COLO668 (cell line): ENCODE results near the gene ARID1B.

ENCODE experiments used
- DNase-seq: peaks from one replicate; lab custom pipeline; 2025; ENCODE audit not compliant: unreplicated experiment; lab: John Stamatoyannopoulos, UW

Gene ARID1B

DNA sequence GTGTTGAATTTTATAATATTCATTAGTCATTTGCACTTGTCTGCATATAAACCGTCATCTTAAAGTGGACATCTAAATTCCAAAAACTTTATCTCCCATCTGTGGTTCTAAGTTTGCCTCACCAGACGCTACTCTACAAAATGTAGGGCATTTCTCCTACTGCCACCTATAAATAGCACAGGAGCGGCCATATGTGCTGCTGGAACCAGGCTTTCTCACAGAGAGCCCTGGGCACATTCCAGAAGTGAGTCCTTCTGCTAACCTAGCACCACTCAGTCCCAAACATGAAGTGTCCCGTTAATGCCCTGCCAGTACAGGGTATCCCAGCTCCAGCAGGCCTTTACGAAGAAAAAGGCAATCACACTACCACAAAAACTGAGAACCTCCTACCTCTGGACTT, 392.5 kb downstream of the ARID1B start:
- DNase-seq, result no peak

DNA sequence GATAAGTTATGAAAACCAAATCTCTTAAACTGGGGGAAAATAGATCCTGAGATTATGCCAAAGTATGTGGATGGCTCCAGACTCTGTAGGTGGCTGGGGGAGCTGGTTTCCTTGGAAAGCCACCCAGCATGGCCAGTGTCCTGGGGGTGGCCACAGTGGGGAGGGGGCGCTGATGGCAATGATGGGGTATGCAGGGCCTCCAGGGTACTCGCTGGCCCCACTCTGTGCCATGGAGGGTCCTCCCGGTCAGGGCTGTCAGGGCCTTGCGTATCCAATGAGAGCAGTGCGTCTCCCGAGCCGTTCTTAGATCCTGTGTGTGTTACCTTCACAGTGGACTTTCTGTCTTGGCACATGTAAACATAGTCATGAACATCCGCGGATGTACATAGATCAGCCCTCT, 393.4 kb downstream of the ARID1B start:
- no peak for DNase-seq

DNA sequence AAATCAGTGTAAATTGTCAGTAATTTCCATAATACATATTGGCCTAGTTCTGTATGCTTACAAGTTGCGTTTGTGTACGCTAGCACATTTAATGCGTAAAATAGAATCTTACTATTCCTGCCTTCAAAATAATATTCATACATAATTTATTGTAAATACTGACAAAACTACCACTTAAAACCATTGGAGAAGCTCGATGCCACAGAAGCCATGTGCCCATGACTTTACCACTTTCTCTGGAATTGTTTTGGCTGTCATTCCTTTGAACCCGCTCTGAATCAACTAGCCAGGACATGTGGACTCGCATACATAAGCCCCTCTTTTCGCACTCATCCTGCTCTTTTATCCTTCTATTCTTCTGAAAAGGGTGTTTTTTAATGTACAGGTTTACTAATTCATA, 394.6 kb downstream of the ARID1B start:
- DNase-seq, result no peak

DNA sequence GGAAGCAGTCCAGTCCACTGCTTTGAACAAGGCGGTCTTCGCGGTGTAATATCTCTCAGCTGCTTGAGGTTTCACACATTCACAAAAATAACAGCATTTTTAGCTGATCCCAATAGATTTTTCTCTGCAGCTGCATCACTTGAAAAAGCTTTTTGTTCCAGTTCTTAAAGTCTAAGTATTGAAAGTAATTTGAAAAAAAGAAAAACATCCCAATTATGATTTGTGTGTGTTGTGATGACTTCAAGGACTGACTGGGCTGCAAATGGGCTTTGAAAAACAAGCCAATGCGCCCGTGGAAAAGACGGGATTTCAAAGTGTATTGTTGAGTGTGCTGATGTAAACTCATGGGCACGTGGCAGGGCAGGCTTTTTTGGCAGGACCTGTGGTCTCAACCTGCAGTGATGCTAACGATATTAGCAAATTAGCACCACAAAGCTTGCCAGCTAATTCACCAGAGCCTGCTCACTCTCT, 395.1 kb downstream of the ARID1B start:
- no peak for DNase-seq

DNA sequence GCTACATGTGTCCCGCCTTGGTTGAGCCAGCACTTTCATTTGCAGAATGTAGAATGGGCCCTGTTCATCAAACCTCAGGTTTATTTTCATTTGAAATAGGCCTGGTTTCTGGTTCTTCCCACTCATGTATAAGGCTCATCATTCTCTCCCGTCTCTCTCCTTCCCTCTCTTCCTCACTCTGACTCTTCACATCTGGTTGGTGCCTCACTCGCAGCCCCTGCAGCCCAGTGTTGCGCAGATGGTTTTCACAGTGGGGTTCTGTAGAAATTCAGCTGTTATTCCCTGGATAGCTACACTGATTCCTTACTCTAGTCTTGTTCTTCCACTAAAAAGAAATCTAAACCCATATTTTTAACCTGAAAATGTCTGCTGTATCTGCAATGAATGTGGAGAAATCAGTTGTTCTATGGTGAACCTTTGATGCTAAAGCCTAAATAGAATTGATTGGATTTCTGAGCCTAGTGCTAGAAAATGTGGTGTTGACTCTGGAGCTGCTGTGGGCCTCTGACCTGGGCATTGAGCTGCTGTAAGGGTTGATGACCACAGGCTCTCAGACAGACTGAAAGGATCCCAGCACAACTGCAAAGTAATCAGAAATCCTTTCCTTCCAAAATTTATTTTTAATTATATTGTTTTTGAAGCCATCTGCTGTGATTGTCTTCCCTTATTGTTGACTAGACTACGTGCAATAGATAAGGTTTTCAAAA, 395.8 kb downstream of the ARID1B start:
- DNase-seq, result no peak

DNA sequence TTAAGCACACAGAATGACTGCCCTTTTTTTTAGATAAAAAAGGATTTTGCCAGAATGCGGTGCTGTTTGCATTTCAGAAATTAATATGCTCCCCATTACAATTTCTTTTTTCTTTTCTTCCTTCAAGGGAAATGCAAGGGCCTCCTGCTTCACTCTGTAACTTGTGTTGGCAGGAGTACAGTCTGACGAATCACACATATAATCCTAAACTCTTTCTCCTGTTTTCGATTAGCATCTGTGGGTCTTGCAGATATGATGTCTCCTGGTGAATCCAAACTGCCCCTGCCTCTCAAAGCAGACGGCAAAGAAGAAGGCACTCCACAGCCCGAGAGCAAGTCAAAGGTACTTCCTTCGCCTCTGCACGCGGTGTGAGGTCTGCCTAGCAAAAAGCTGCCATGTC, 396.6 kb downstream of the ARID1B start:
- no peak for DNase-seq

DNA sequence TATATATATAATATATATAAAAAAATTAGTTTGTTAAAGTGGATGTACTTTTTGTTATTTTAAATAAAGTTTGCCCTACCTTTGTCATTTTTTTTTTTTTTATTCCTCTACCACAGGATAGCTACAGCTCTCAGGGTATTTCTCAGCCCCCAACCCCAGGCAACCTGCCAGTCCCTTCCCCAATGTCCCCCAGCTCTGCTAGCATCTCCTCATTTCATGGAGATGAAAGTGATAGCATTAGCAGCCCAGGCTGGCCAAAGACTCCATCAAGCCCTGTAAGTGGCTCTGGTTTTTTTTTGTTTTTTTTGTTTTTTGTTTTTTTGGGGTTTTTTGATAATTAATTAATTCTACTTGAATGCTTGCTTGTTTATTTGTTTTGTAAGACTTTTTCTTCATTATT, 397.6 kb downstream of the ARID1B start:
- DNase-seq, result no peak

DNA sequence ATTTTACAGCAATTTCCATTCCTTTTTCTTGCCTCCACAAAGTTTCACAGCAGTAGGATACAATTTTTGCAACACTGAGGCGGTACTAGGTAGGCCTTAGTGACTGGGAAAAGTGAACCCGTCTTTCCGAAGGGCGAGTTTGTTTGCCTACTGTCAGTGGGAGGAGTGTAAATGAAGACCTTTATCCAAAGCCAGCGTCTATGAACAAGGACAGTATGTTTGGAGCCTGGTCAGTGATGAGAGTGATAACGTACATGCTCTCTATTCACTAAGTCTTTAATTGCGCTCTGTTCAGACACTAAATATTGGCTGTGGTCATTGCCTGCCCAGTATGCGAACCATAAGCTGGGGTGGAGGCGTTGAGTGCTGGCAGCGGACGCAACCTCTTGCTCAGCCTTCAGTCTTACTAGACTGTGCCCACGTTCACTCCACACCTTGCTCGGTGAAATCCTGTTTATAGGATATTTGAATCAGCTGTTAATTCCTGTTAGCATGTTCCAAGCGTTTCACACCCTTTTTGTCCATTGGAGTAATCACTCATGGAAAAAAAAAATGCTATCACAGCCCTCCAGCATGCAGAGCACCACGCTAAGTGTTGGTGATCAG, 400.7 kb downstream of the ARID1B start:
- no peak for DNase-seq

DNA sequence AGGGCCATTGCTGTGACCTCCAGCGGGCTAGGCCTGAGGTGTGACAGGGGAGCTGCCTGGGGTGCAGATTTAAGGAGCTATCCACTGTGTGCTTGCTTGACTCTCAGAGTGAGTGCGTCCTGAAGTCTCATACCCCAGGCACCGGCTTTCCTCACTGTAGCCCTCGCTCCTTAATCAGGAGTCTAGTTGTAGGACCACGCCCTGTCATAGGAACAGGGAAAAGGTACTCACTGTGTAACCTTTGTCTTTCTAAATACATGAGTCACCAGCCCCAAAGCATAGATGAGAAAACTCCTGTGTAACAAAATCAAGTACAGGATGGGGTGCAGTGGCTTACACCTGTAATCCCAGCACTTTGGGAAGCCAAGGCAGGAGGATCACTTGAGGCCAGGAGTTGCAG, 404.5 kb downstream of the ARID1B start:
- no peak for DNase-seq

DNA sequence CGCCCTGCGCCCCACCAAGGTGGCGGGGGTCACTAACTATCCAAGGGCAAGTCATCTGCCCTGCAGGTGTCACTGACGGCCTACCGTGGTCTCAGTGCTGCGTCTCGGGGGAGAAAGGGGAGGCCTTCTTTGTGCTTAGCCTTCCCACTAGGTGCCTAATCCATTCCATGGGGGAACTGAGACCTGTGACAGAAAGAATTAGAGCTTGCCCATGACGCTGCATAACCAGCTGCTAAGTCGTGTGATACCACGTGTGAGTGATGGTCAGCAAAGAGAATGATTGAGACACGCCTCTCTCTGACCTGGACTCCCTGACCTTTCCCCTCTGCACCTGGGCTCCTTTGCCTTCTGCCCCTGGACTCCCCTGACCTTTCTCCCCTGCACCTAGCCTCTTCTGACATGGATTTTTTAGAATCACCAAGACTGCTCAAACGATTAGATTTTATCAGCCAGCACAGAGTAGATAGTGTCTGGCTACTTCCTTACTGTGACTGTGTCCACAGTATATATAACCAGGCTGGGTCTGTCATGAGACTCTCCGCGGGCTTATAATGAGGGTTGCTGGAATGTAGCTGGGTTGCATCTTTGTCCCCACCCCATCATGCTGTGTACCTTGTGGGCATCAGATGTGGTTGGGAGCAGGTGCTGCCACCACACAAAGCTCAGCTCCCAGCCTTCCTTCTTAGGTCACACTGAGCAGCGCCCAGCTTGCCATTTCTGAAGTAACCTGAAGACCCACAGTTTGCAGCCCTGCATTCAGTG, 405.5 kb downstream of the ARID1B start:
- peak; percentile 32 for DNase-seq

DNA sequence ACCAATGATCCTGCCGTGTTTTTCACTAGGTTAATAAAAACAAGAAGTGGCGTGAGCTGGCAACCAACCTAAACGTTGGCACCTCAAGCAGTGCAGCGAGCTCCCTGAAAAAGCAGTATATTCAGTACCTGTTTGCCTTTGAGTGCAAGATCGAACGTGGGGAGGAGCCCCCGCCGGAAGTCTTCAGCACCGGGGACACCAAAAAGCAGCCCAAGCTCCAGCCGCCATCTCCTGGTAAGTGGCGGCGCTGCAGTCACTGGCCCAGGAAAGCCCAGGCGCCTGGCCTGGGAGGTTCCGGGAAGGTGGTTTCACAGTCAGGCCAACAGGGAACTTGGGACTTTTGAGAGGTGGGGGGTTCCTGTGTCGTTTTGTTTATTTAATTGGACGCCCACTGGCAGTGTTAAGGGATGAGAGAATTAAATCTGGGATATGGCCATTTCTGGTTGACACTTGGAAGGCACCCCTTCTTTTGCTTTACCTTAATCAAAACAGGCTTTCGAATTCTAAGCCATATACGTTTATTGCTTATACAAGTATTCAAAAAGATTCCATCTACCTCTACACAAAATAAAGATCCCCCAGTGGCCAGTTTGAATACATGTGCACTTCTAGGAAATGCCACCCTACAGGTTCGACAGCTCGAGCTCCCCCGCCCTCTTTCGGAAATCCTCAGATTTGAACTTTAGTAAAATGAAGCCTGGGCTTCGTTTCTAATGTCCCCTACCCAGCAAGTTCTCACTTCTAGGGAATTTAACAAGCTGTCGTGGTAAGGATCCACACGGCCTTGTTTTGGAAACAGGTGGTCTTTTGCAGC, 407.2 kb downstream of the ARID1B start:
- DNase-seq, result peak; percentile 57

DNA sequence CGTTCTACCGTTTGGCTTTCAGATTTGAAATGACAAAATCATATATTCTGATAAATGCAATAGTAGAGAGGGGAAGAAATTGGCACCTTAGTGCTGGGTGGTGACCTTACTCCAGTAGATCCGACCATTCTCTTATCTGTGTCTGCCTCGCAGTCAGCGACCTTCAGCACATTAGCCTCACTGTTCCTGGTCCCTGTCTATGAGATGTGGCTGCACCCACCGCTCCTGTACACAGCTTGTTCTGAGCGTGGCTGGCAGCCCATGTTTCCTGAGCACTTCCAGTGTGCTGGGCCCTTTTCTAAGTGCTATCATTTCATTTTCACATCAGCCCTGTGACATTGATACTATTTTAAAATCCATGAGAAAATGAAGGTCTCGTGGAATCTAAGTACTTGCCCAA, 408.0 kb downstream of the ARID1B start:
- no peak for DNase-seq

DNA sequence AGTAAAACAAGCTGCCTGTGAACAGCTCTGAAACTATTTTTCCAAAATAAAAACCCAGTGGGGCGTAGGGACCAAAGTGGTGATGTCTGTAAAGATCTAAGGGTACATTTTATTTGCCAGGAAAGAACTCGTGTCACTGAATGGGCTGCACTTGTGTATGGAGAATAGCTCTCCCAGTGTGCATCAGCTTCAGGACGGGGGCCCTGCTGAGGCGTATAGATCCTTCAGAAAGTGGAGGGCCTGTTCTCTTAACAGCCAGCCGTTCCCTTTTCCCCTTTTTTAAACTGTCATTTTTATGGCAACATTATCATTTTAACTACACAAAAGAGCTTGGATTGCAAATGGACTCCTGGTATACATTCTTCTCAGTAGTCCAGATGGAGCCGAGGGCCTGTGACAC, 408.8 kb downstream of the ARID1B start:
- DNase-seq, result no peak

DNA sequence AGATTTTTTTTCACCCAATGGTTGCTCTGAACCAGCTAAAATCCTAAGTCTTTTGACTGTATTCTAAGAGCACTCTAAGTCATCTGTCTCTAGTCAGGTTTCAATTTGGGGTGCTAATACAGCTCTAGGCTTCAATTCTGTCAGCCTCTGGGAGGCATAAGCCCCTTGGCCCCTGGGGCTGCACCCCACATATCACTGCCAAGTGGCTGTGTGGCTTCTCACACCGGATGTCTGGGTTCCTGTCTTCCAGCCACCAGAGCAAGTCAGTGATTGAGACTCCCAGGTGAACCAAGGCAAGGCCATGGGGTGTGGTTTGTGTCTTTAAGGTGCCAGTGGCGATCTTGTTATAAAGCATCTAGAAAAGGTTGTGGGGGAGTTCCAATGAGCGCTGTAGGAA, 409.6 kb downstream of the ARID1B start:
- no peak for DNase-seq

DNA sequence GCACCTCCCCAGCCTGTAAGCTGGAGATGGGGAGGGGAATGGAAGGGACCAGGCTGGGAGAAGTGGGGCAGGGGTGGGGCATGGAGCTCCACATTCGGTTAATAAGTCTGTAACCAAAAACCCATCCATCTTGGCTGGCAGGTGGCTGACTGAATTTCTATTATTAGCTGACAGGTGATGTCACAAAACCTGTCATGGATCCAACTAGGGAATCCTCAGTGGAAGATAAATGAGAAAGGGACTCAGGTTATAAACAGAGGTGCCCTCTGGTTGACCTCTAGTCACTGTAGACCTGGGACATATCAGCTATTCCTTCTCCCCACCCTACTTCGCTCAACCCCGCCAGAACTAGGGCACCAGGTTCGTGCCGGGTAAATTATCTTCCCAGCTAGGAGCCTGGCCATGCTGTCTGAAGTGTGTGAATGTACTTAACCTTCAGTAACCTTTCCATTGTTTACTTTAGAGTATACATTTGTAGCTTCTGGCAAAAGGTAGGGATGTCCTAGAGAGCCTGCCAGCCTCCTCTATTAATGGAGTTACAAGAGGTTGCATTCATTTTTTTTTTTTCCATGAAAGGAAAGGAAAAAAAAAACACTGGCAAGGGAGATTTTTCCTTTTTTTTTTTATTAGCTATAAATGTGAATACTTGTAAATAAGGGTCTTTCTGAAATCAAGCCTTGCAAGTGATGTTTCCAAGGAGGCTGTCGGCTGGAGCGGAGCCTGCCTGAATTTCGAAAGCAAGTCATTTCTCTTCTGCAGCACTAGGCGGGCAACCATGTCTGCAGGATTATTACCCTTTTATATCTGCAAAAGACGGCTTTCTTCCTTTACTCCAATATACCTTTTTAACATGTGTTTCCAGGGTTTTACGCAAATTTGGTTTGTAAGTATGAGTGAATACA, 410.3 kb downstream of the ARID1B start:
- peak; percentile 71 for DNase-seq

DNA sequence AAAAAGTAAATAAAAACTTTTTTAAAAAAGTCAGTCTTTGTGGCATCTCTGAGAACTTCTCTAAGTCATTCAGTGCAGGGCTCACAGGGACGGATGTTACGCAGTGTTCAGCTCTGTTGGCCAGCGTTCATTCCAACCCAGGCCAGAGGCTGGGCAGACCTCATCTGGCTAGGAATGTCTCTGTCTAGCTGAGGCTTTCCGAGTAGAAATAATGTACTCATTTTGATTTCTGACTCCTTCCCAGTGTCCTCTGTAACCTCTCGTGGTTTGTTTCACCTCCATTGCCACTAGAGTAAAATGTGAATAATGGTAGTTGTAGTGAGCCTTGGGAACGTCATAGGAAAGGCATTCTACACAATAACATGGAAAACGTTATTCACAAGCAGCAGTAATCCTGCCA, 411.0 kb downstream of the ARID1B start:
- no peak for DNase-seq

DNA sequence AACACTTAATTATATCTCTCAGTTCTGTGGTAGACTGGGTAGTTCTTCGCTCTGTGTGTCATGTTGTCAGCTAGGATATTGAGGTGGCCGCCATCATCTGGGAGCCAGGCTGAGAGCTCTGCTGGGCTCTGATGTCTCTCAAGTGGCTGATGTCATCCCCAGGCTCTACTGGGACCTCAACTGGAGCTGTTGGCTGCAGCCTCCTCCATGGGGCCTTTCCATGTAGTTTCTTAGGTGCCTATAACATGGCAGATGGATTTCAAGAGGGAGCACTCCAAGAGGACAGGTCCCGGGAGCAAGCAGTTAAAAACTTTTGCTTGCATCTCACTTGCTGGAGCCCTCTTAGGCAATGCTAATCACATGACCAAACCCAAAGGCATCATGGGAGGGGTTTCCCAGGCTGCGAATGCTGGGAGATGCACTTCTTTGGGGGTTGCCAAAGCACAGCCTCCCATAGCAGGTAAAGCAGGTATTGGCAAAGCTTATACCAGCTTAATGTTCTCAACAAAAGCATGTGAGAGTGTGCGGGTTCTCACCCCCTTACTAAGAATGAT, 416.3 kb downstream of the ARID1B start:
- DNase-seq, result no peak

DNA sequence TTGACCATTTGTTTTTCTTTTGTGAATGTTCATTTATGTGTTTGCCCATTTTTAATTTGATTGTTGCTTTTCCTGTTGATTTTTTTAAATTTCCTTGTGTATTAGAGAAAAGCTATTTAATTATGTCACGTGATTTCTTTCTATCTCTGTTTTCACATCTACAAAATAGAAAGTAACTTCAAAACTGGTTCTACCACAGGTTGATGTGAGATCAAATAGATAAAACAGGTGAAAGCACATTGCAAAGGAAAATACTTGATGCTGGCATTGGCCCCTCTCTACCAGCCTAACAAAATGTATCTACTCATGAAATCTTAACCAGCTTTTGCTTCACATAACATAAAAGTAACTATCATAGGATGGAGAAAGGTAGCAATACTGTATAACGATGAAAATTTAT, 416.9 kb downstream of the ARID1B start:
- DNase-seq, result no peak

DNA sequence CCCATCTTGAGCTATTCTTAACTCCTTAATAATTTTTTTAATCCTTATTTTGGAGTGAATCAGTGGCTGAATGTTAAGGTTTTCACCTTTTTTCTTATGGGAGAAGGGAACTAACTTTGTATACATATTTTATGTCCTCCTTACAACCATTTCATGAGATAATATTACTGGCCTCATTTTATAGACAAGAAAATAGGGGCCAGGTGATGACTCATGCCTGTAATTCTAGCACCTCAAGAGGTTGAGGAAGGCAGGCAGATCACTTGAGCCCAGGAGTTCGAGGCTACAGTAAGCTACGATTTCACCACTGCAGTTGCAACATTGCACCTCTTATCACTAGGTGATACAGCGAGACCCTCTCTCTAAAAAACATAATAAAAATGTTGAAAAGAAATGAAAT, 417.5 kb downstream of the ARID1B start:
- DNase-seq, result no peak

DNA sequence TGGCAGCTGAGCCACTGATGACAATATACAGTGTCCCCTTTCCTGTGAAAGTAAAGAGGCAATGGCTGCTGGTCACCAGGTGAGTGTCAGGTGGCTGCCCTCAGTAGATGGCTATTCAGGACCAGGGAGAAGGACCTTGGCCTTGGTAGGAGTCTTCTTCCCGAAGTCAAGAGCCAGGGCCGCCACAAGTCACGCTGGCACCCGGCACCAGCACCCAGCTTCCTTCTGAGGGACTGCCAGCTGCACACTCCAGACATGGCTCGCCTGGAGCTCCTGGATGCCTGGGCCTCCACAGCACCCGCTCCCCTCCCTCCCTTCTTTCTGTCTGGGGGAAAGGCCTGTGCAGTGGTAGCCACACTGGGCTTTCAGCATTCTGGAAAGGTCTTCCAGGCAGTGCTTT, 419.2 kb downstream of the ARID1B start:
- DNase-seq, result no peak
